ENCODE measurements around the gene KIAA1549. TPM values are rescaled to one million over a fixed set of nuclear protein-coding genes. Genes with fewer than 3 reads are reported as not detected.

The KIAA1549 gene
- total RNA-seq, 2 experiments from 2014 or later, result not detected

DNA sequence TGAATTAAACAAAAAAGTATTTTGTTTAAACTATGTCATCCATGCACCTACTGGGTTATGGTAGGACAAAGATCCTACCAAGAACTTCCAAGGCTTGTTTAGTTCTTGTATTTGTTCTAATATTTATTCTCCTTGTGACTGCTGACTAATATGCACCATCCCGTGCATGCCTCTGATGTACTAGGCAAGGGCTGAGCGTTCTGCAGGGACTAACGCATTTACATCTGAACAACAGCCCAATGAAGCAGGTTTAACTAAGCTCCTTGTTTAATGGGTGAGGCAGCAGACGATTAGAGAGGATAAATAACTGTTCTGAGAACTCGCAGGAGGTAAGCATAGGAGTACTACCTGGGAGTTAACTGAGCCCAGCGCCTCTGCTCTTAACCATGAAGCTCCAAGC is 64.9 kb downstream of the KIAA1549 start:
- DNase-seq, result no peak
- CTCF ChIA-PET, result no interaction called here
- peaks cover 0 to 3% of the 10 kb centered on the region in 2 experiments for H3K9me3 ChIP-seq (ENCODE audit: control insufficient read depth in 1 of 2, insufficient read depth in 1 of 2, low read length in 2 of 2)
- POLR2A ChIA-PET, result no interaction called here
- no peak overlapping the region for H3K4me3 ChIP-seq (ENCODE audit: low read length)
- H3K36me3 ChIP-seq (ENCODE audit: insufficient read depth, low read length), result no peaks in the 10 kb centered on the region
- peaks cover 0 to 7% of the 10 kb centered on the region in 2 experiments for H3K27me3 ChIP-seq (ENCODE audit: control insufficient read depth in 1 of 2, insufficient read depth in 2 of 2, low read length in 2 of 2)
- no peak overlapping the region for H3K27ac ChIP-seq (ENCODE audit: low read depth in 1 of 2, low read length in 2 of 2)
- Mint-ChIP-seq H3K27me3 (no peaks in the 10 kb centered on the region), H3K27ac (no peak overlapping the region), H3K9me3 (no peaks in the 10 kb centered on the region), H3K36me3 (ENCODE audit: low read depth) (no peaks in the 10 kb centered on the region), H3K4me1 (ENCODE audit: low read depth) (peaks cover 11% of the 10 kb centered on the region), H3K4me3 (no peak overlapping the region)
- TF ChIP-seq, protein P1, sequence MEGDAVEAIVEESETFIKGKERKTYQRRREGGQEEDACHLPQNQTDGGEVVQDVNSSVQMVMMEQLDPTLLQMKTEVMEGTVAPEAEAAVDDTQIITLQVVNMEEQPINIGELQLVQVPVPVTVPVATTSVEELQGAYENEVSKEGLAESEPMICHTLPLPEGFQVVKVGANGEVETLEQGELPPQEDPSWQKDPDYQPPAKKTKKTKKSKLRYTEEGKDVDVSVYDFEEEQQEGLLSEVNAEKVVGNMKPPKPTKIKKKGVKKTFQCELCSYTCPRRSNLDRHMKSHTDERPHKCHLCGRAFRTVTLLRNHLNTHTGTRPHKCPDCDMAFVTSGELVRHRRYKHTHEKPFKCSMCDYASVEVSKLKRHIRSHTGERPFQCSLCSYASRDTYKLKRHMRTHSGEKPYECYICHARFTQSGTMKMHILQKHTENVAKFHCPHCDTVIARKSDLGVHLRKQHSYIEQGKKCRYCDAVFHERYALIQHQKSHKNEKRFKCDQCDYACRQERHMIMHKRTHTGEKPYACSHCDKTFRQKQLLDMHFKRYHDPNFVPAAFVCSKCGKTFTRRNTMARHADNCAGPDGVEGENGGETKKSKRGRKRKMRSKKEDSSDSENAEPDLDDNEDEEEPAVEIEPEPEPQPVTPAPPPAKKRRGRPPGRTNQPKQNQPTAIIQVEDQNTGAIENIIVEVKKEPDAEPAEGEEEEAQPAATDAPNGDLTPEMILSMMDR (IDR thresholded peaks at IDR 0.05), result no peak
- no peaks in the 10 kb centered on the region for H3K4me1 ChIP-seq (ENCODE audit: insufficient read depth, low read length)
- ATAC-seq (ENCODE audit: poor library complexity), result no peak
- intact Hi-C loops (cut with DNase I, micrococcal nuclease), result no loop called here

DNA sequence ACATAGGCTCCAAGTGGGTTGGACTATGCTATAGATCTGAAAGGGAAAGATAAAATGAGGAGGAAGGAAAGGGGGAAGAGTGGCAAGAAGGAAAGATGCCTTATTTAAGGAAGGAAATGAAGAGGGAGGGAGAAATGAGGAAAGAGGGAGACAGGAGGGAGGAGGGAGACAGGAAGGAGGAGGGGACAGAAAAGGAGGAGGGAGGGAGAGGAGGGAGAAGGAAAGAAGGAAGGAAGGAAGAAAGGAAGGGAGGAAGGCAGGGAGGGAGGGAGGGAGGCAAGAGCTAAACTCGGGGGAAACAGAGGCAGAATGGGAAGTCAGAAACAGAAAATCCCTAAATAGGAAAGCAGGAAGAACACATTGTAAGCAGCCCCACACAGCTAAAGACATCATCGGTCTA is 67.4 kb downstream of the KIAA1549 start:
- DNase-seq, result no peak
- ATAC-seq (ENCODE audit: poor library complexity), result no peak
- Mint-ChIP-seq H3K4me1 (ENCODE audit: low read depth) (no peaks in the 10 kb centered on the region), H3K36me3 (ENCODE audit: low read depth) (no peaks in the 10 kb centered on the region), H3K27me3 (peaks cover 6% of the 10 kb centered on the region), H3K27ac (no peak overlapping the region), H3K9me3 (no peaks in the 10 kb centered on the region), H3K4me3 (no peak overlapping the region)
- Histone ChIP-seq H3K9me3 (ENCODE audit: control insufficient read depth in 1 of 2, insufficient read depth in 1 of 2, low read length in 2 of 2) (peaks cover 0 to 3% of the 10 kb centered on the region in 2 experiments), H3K4me3 (ENCODE audit: low read length) (no peak overlapping the region), H3K27me3 (ENCODE audit: control insufficient read depth in 1 of 2, insufficient read depth in 2 of 2, low read length in 2 of 2) (peaks cover 0 to 7% of the 10 kb centered on the region in 2 experiments), H3K4me1 (ENCODE audit: insufficient read depth, low read length) (no peaks in the 10 kb centered on the region), H3K36me3 (ENCODE audit: insufficient read depth, low read length) (no peaks in the 10 kb centered on the region), H3K27ac (ENCODE audit: low read depth in 1 of 2, low read length in 2 of 2) (no peak overlapping the region)
- ChIA-PET CTCF (no interaction called here), POLR2A (no interaction called here)
- intact Hi-C loops (cut with DNase I, micrococcal nuclease), result loop anchor here in 1 of 2 experiments (5.0 kb wide), 1 partner anchor 39 kb away; no protein-coding TSS in a partner anchor
- TF ChIP-seq, protein P1 (IDR thresholded peaks at IDR 0.05), result no peak

DNA sequence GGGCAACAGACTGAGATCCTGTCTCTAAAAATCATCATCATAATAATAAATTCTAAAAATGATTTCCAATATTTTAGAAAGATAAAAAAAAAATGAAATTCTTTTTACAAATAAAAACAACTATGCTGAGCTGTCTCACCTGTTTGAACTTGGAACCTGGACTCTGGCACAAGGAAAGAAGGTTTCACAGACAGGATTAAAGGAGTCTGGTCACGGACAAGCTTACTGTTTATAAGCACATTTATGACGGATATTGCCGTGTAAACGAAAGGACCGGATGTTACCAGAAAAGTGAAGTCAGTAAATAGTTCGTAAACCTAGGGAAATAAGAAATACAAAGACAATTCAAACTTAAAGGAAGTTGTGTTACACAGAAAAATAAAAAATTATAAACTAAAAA is 70.2 kb downstream of the KIAA1549 start:
- no peaks in the 10 kb centered on the region for H3K4me1 Mint-ChIP-seq (ENCODE audit: low read depth)
- Histone ChIP-seq H3K4me3 (ENCODE audit: low read length) (no peak overlapping the region), H3K27ac (ENCODE audit: low read depth in 1 of 2, low read length in 2 of 2) (no peak overlapping the region), H3K9me3 (ENCODE audit: control insufficient read depth in 1 of 2, insufficient read depth in 1 of 2, low read length in 2 of 2) (peaks cover 0 to 3% of the 10 kb centered on the region in 2 experiments), H3K27me3 (ENCODE audit: control insufficient read depth in 1 of 2, insufficient read depth in 2 of 2, low read length in 2 of 2) (peaks cover 0 to 7% of the 10 kb centered on the region in 2 experiments), H3K36me3 (ENCODE audit: insufficient read depth, low read length) (no peaks in the 10 kb centered on the region), H3K4me1 (ENCODE audit: insufficient read depth, low read length) (no peaks in the 10 kb centered on the region)
- DNase-seq (no peak), ATAC-seq (ENCODE audit: poor library complexity) (no peak)
- H3K9me3 Mint-ChIP-seq, result no peaks in the 10 kb centered on the region
- CTCF ChIA-PET, result interaction anchor here (1.3 to 1.4 kb wide), 2 partner anchors 12 to 25 kb away, joined by 4 to 8 read pairs; no protein-coding TSS in a partner anchor
- POLR2A ChIA-PET, result interaction anchor here (0.6 kb wide), 1 partner anchor 9 kb away, joined by 3 read pairs; no protein-coding TSS in a partner anchor
- intact Hi-C loops (cut with DNase I, micrococcal nuclease), result loop anchor here in 1 of 2 experiments (5.0 kb wide), 1 partner anchor 41 kb away; no protein-coding TSS in a partner anchor
- H3K27ac Mint-ChIP-seq, result no peak overlapping the region
- no peak overlapping the region for H3K4me3 Mint-ChIP-seq
- H3K36me3 Mint-ChIP-seq (ENCODE audit: low read depth), result no peaks in the 10 kb centered on the region
- TF ChIP-seq, protein P1 (IDR thresholded peaks at IDR 0.05), result no peak
- H3K27me3 Mint-ChIP-seq, result peaks cover 16% of the 10 kb centered on the region

Measured in CD4-positive, alpha-beta T cell (primary cell).